ENCODE results near the gene SCAI.

The SCAI gene

DNA sequence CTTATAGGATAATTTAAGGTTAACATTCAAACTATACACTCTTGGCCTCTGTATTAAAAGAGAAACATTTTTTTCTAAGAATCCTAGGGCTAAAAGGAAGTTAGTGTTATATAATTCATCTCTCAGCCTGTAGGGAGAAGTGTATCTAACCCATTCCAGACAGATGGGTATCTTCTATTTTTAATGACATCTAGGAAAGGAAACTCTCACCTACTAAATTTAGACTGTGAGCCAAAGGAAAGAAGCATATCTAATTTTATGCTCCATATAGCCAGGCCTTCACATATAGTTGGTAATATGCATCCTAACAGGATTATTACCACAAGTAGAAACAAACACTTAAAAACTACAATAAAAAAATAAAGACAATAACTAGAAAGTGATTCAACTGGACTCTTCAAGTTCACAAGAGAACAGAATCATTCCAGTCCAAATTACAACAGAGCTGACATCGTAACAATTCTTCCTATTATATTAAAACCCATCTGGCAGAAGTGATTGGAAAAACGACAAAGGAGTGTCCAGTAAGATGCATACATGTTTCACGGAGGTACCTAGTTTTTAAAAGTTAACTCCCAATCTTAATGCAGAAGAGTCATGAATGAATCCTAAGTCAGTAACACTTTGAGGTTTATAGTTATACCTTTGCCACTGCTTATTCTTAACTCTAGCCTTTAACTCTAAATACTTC lies 39.4 kb downstream of the SCAI start:
- TF ChIP-seq, protein P1, sequence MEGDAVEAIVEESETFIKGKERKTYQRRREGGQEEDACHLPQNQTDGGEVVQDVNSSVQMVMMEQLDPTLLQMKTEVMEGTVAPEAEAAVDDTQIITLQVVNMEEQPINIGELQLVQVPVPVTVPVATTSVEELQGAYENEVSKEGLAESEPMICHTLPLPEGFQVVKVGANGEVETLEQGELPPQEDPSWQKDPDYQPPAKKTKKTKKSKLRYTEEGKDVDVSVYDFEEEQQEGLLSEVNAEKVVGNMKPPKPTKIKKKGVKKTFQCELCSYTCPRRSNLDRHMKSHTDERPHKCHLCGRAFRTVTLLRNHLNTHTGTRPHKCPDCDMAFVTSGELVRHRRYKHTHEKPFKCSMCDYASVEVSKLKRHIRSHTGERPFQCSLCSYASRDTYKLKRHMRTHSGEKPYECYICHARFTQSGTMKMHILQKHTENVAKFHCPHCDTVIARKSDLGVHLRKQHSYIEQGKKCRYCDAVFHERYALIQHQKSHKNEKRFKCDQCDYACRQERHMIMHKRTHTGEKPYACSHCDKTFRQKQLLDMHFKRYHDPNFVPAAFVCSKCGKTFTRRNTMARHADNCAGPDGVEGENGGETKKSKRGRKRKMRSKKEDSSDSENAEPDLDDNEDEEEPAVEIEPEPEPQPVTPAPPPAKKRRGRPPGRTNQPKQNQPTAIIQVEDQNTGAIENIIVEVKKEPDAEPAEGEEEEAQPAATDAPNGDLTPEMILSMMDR (IDR thresholded peaks at IDR 0.05; ENCODE audit: control insufficient read depth, insufficient read depth, low read depth, low read length, missing control alignments): no peak
- H3K4me3 ChIP-seq (ENCODE audit: control insufficient read depth, low read depth, low read length): no peak overlapping the region
- no peak for DNase-seq (ENCODE audit: low read depth)

DNA sequence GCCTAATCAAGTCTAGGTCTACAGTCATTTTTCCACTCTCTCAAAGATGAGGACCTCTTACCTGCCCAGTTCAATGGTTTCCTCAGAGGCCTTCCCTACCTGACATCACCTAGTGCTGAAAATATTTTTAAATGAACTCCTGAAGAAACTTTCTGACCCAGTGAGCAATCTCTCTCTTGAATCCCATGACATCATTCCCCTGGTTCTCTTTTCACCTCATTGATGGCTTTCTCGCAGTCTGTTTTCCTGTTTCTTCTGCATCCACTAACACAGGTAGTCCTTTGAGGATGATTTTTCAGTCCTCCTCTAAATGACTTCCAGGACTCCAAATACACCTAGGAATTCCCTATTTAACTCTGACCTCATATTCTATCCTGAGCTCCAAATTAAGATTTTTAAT lies 40.3 kb downstream of the SCAI start:
- DNase-seq (ENCODE audit: low read depth): no peak
- TF ChIP-seq, protein P1 (IDR thresholded peaks at IDR 0.05; ENCODE audit: control insufficient read depth, insufficient read depth, low read depth, low read length, missing control alignments): no peak
- H3K4me3 ChIP-seq (ENCODE audit: control insufficient read depth, low read depth, low read length): no peak overlapping the region

DNA sequence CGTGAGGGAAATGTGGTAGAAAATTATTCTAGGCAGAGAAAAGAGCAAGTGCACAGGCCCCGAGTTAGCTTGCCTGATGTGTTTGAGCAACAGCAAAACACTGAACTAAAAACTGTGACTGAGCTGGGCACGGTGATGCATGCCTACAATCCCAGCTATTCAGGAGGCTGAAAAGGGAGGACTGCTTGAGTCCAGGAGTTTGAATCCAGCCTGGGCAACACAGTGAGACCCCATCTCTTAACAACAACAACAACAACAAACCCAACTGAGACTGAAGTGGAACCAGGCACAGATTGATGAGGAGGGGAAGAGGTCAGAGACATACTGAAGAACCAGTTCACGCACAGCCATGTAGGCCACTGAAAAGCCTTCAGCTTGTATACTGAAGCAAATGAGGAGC lies 42.5 kb downstream of the SCAI start:
- TF ChIP-seq, protein P1 (IDR thresholded peaks at IDR 0.05; ENCODE audit: control insufficient read depth, insufficient read depth, low read depth, low read length, missing control alignments): no peak
- no peak overlapping the region for H3K4me3 ChIP-seq (ENCODE audit: control insufficient read depth, low read depth, low read length)
- no peak for DNase-seq (ENCODE audit: low read depth)

DNA sequence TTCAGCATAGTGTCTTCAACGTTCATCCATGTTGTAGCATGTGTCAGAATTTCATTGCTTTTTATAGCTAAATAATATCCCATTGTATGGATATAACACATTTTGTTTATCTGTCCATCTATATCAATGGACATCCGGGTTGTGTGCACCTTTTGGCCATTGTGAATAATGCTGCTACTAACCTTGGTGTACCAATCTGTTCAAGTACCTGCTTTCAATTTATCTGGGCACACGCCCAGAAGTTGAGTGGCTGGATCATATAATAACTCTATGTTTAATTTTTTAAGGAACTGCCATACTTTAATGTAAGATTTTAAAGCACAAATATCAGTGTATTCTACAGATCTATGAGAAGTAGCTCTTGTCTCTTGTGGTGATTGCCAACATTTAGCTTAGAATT lies 43.5 kb downstream of the SCAI start:
- H3K4me3 ChIP-seq (ENCODE audit: control insufficient read depth, low read depth, low read length): no peak overlapping the region
- no peak for DNase-seq (ENCODE audit: low read depth)
- TF ChIP-seq, protein P1 (IDR thresholded peaks at IDR 0.05; ENCODE audit: control insufficient read depth, insufficient read depth, low read depth, low read length, missing control alignments): no peak

DNA sequence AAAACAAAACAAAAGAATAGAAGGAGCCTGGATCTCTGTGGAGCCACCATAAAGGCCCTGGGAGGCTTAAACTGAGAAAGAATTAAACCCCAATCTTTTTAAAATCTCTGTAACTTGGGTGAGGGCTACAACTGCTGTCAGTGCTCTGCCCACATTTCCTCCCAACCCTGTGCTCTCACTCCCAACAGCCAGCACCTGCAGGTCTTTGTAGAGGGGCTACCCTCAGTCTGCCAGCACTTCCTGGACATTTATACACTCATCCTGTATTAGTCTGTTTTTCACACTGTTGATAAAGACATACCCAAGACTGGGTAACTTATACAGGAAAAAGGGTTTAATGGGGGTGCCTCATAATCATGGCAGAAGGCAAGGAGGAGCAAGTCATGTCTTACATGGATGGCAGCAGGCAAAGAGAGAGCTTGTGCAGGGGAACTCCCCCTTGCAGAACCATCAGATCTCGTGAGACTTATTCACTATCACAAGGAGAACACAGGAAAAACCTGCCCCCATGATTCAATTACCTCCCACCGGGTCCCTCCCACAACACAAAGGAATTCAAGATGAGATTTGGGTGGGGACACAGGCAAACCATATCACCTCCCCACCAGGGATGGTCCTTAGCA lies 47.4 kb downstream of the SCAI start:
- TF ChIP-seq, protein P1 (IDR thresholded peaks at IDR 0.05; ENCODE audit: control insufficient read depth, insufficient read depth, low read depth, low read length, missing control alignments): no peak
- H3K4me3 ChIP-seq (ENCODE audit: control insufficient read depth, low read depth, low read length): no peak overlapping the region
- no peak for DNase-seq (ENCODE audit: low read depth)

DNA sequence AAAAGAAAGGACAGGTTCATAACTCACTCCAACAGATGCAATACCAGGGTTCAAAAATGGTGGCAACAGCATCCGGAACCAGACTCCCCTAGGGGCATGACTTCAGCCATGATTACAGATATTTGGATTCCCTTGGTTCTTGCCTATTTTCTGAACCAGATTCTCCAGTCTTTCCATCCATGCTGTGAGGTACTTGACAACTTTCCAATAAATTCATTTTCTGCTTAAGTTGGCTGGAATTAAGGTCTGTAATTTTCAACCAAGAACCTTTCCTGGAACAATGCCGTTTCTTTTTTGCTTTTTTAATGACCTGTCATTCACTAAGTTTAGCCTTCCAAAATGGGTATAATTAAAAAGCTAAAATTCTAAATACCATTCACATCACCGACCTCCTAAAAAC lies 52.2 kb downstream of the SCAI start:
- no peak for DNase-seq (ENCODE audit: low read depth)
- TF ChIP-seq, protein P1 (IDR thresholded peaks at IDR 0.05; ENCODE audit: control insufficient read depth, insufficient read depth, low read depth, low read length, missing control alignments): no peak
- no peak overlapping the region for H3K4me3 ChIP-seq (ENCODE audit: control insufficient read depth, low read depth, low read length)

All from AG09309 (cell line).